Liver (tissue), 9 donors: ENCODE data around the gene ICAM4. TPM values are rescaled to one million over a fixed set of nuclear protein-coding genes. Genes with fewer than 3 reads are reported as not detected.

Experiments
- DNase-seq: peaks from one replicate; pipeline ENCODE4 v3.0.0-alpha.2; 2017; ENCODE audit warnings: low spot score
- H3K27ac ChIP-seq, 2 donors: one replicate each; pipeline ENCODE4 v1.7.0; 2013; ENCODE audit warnings: inconsistent platforms in 2 of 2, low read length in 2 of 2, control low read depth in 1 of 2, low read depth in 1 of 2, mild to moderate bottlenecking in 1 of 2
- H3K27me3 ChIP-seq, 4 donors: one replicate each; pipeline versions ENCODE4 v1.6.1 to v1.7.0; 2013; ENCODE audit warnings: low read length in 3 of 4, inconsistent platforms in 1 of 4, mild to moderate bottlenecking in 1 of 4, moderate library complexity in 1 of 4; ENCODE audit not compliant: control insufficient read depth in 4 of 4, insufficient read depth in 4 of 4
- H3K36me3 ChIP-seq, 4 donors: one replicate each; pipeline versions ENCODE4 v1.6.1 to v1.7.0; 2013; ENCODE audit warnings: low read length in 3 of 4, mild to moderate bottlenecking in 3 of 4, low read depth in 1 of 4, moderate library complexity in 1 of 4; ENCODE audit not compliant: control insufficient read depth in 4 of 4, insufficient read depth in 3 of 4
- H3K4me1 ChIP-seq, 4 donors: one replicate each; pipeline versions ENCODE4 v1.6.1 to v1.7.0; 2013; ENCODE audit warnings: low read length in 3 of 4, mild to moderate bottlenecking in 3 of 4, moderate library complexity in 1 of 4; ENCODE audit not compliant: control insufficient read depth in 4 of 4, insufficient read depth in 4 of 4
- H3K4me3 ChIP-seq, 3 donors: one replicate each; pipeline versions ENCODE4 v1.6.1 to v1.7.0; 2013; ENCODE audit warnings: low read length in 3 of 3, control low read depth in 1 of 3, low read depth in 1 of 3, mild to moderate bottlenecking in 1 of 3
- H3K9ac ChIP-seq, 2 donors: one replicate each; pipeline ENCODE4 v1.7.0; 2013; ENCODE audit warnings: low read length in 2 of 2, mild to moderate bottlenecking in 2 of 2, moderate library complexity in 2 of 2, control low read depth in 1 of 2, low read depth in 1 of 2
- H3K9me3 ChIP-seq, 4 donors: one replicate each; pipeline versions ENCODE4 v1.6.1 to v1.7.0; 2013; ENCODE audit warnings: low read length in 3 of 4; ENCODE audit not compliant: control insufficient read depth in 4 of 4
- EGR1 ChIP-seq, 2 donors: IDR thresholded peaks; 2 replicates each; pipeline ENCODE4 v1.6.1; 2016 to 2018; ENCODE audit warnings: antibody characterized with exemption in 2 of 2, low read depth in 2 of 2
- FOXA1 ChIP-seq: IDR thresholded peaks from 2 replicates; pipeline ENCODE4 v1.6.1; 2016; ENCODE audit warnings: antibody characterized with exemption
- FOXA2 ChIP-seq: IDR thresholded peaks from 2 replicates; pipeline ENCODE4 v1.6.1; 2016; ENCODE audit warnings: antibody characterized with exemption
- HNF4G ChIP-seq: IDR thresholded peaks from 2 replicates; pipeline ENCODE4 v1.6.1; 2016; ENCODE audit warnings: antibody characterized with exemption
- JUND ChIP-seq, 2 donors: IDR thresholded peaks; 2 replicates each; pipeline ENCODE4 v1.6.1; 2016; ENCODE audit warnings: antibody characterized with exemption in 2 of 2
- NR2F2 ChIP-seq: IDR thresholded peaks from 2 replicates; pipeline ENCODE4 v1.6.1; 2016; ENCODE audit warnings: antibody characterized with exemption
- RXRA ChIP-seq, 2 donors: IDR thresholded peaks; 2 replicates each; pipeline ENCODE4 v1.6.1; 2017 to 2018; ENCODE audit warnings: antibody characterized with exemption in 2 of 2, mild to moderate bottlenecking in 1 of 2
- SP1 ChIP-seq: IDR thresholded peaks from 2 replicates; pipeline ENCODE4 v1.6.1; 2018; ENCODE audit warnings: antibody characterized with exemption, mild to moderate bottlenecking
- YY1 ChIP-seq: IDR thresholded peaks from 2 replicates; pipeline ENCODE4 v1.6.1; 2016; ENCODE audit warnings: antibody characterized with exemption, mild to moderate bottlenecking
- WGBS: extraction: QIAGEN DNeasy Blood & Tissue Kit; methylation state at CpG from one replicate; pipeline ENCODE4 v1.1.7; 2013; 5-methylcytosine and 5-hydroxymethylcytosine counted together
- polyA plus RNA-seq, 2 donors: library from polyadenylated mRNA; stranded (reverse) in 1 of 2; unstranded in 1 of 2; fragments of 200-250 nt in 1 of 2; fragments of >200 nt in 1 of 2; fragmentation: Nextera tagmentation in 1 of 2; extraction: Ambion mirVana in 1 of 2; gene quantifications; one replicate each; pipeline versions ENCODE4 v1.2.1 to v1.2.3, GENCODE V29; 2013 to 2015
- total RNA-seq, 2 donors: library from RNA; depleted of rRNA; stranded (reverse); fragments of >200 nt; gene quantifications; one replicate each; pipeline ENCODE4 v1.2.3, GENCODE V29; 2014
- TF ChIP-seq, protein P1 (sequence below): IDR thresholded peaks from 2 replicates; pipeline ENCODE4 v1.6.1; 2016; ENCODE audit warnings: antibody characterized with exemption
- TF ChIP-seq, protein P2 (sequence below): IDR thresholded peaks from 2 replicates; pipeline ENCODE4 v1.6.1; 2016; ENCODE audit warnings: antibody characterized with exemption
- donor health status: healthy.
- donor health status: healthy.
- donor health status: healthy.
- donor health status: healthy.
- donor health status: healthy.

Gene ICAM4
- total and polyA plus RNA-seq, 4 donors = 0.05 to 74.1 (median 0.33) TPM; not detected in 1

DNA sequence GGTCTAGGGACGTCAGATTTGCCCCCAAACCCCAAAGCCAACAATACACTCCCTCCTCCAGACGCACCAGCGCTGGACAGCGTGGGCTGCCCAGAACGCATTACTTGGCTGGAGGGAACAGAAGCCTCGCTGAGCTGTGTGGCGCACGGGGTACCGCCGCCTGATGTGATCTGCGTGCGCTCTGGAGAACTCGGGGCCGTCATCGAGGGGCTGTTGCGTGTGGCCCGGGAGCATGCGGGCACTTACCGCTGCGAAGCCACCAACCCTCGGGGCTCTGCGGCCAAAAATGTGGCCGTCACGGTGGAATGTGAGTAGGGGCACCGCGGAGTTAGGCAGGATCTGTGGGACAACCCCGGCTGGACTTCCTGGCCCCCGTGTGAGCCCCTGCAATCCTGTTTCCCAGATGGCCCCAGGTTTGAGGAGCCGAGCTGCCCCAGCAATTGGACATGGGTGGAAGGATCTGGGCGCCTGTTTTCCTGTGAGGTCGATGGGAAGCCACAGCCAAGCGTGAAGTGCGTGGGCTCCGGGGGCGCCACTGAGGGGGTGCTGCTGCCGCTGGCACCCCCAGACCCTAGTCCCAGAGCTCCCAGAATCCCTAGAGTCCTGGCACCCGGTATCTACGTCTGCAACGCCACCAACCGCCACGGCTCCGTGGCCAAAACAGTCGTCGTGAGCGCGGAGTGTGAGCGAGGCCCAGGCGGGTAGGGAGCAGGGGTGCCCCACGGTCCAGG, 7.0 kb downstream of the ICAM4 start:
- peaks cover 2 to 16% (median 7%) of the 10 kb centered on the region in 4 donors for H3K27me3 ChIP-seq
- peaks cover 21 to 40% (median 35%) of the 10 kb centered on the region in 4 donors for H3K4me1 ChIP-seq
- H3K9me3 ChIP-seq = no peaks in the 10 kb centered on the region
- WGBS = 20% methylated on average over 49 of the region's 49 CpGs
- no peak for TF ChIP-seq FOXA2
- TF ChIP-seq SP1 = no peak
- no peak for TF ChIP-seq EGR1 (IDR thresholded peaks at IDR 0.05; ENCODE audit: low read depth in 2 of 2)
- TF ChIP-seq NR2F2 = no peak
- no peak for TF ChIP-seq HNF4G
- no peak for TF ChIP-seq FOXA1
- TF ChIP-seq JUND (IDR thresholded peaks at IDR 0.05) = no peak
- TF ChIP-seq, protein P1, sequence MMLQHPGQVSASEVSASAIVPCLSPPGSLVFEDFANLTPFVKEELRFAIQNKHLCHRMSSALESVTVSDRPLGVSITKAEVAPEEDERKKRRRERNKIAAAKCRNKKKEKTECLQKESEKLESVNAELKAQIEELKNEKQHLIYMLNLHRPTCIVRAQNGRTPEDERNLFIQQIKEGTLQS = no peak
- TF ChIP-seq, protein P2, sequence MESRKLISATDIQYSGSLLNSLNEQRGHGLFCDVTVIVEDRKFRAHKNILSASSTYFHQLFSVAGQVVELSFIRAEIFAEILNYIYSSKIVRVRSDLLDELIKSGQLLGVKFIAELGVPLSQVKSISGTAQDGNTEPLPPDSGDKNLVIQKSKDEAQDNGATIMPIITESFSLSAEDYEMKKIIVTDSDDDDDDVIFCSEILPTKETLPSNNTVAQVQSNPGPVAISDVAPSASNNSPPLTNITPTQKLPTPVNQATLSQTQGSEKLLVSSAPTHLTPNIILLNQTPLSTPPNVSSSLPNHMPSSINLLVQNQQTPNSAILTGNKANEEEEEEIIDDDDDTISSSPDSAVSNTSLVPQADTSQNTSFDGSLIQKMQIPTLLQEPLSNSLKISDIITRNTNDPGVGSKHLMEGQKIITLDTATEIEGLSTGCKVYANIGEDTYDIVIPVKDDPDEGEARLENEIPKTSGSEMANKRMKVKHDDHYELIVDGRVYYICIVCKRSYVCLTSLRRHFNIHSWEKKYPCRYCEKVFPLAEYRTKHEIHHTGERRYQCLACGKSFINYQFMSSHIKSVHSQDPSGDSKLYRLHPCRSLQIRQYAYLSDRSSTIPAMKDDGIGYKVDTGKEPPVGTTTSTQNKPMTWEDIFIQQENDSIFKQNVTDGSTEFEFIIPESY = no peak
- H3K36me3 ChIP-seq = no peaks in the 10 kb centered on the region
- H3K4me3 ChIP-seq = no peak overlapping the region
- no peak overlapping the region for H3K27ac ChIP-seq
- H3K9ac ChIP-seq = no peak overlapping the region
- no peak for DNase-seq

- Histone ChIP-seq H3K4me1 (peaks cover 18 to 35% (median 30%) of the 10 kb centered on the region in 4 donors), H3K27ac (no peak overlapping the region), H3K27me3 (peaks cover 2 to 15% (median 7%) of the 10 kb centered on the region in 4 donors), H3K9me3 (no peaks in the 10 kb centered on the region), H3K9ac (no peak overlapping the region), H3K36me3 (no peaks in the 10 kb centered on the region), H3K4me3 (no peak overlapping the region)
- no peak for TF ChIP-seq EGR1 (IDR thresholded peaks at IDR 0.05; ENCODE audit: low read depth in 2 of 2)
- no peak for DNase-seq
- 9% methylated on average over 25 of the region's 25 CpGs for WGBS
Measured at GRCh38 chr19:10294368-10294697, 7.6 kb downstream of the ICAM4 start.

DNA sequence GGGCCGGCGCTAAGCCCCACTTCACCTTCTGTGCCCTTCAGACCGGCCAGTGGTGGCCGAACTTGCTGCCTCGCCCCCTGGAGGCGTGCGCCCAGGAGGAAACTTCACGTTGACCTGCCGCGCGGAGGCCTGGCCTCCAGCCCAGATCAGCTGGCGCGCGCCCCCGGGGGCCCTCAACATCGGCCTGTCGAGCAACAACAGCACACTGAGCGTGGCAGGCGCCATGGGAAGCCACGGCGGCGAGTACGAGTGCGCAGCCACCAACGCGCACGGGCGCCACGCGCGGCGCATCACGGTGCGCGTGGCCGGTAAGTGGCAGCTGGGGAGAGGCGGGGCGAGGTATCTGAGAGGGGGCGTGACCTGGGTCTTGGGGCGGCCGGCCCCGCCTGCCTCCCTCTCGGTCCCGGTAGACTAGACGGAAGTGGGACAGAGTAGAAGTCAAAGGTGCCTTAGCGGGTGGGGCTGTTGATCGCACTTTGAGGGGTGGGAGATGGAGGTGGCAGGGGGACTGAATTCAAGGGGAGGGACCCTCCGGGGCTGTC, 8.6 kb downstream of the ICAM4 start:
- H3K9ac ChIP-seq = no peak overlapping the region
- peaks cover 2 to 13% (median 7%) of the 10 kb centered on the region in 4 donors for H3K27me3 ChIP-seq
- peaks cover 18 to 30% (median 23%) of the 10 kb centered on the region in 4 donors for H3K4me1 ChIP-seq
- DNase-seq = no peak
- H3K4me3 ChIP-seq = peak overlapping the region in 1 of 3 donors; percentile 26
- TF ChIP-seq JUND (IDR thresholded peaks at IDR 0.05) (no peak), SP1 (no peak), NR2F2 (no peak), YY1 (no peak), RXRA (IDR thresholded peaks at IDR 0.05) (no peak)
- H3K9me3 ChIP-seq = no peaks in the 10 kb centered on the region
- H3K27ac ChIP-seq = no peak overlapping the region
- whole genome bisulfite sequencing = 2% methylated on average over 48 of the region's 48 CpGs
- H3K36me3 ChIP-seq = no peaks in the 10 kb centered on the region
